CD4-positive, alpha-beta T cell treated with Interleukin-4 for 1 hour (primary cell): ENCODE results near the gene PSMC5.
"Not testable (repeated sequence)": the region's sequence is repeated elsewhere in the genome, so short reads cannot be mapped to it uniquely, and the experiment has no call there.

ENCODE experiments used
- DNase-seq, 2 donors: peaks; one replicate each; pipeline ENCODE4 v3.0.0-alpha.2; 2020 to 2022

PSMC5 gene

GRCh38 chr17:63874061-63874626 lies 46.9 kb downstream of the PSMC5 start:
- DNase-seq, result not testable (repeated sequence)

- not testable (repeated sequence) for DNase-seq
Measured at GRCh38 chr17:63874693-63875092, 47.5 kb downstream of the PSMC5 start.

GRCh38 chr17:63878413-63878812 lies 51.2 kb downstream of the PSMC5 start:
- DNase-seq, result not testable (repeated sequence)

GRCh38 chr17:63880706-63881105 lies 53.5 kb downstream of the PSMC5 start:
- no peak for DNase-seq

- DNase-seq, result not testable (repeated sequence)
Measured at GRCh38 chr17:63881337-63881736, 54.1 kb downstream of the PSMC5 start.
